Cerebellar nuclear complex (tissue), 1 donor: ENCODE measurements around the gene FREM3.

Experiments
- DNase-seq, 2 experiments: peaks; one replicate each; lab custom pipeline; 2025; lab: John Stamatoyannopoulos, UW

Gene FREM3

GRCh38 chr4:143667461-143667860 is 33.0 kb downstream of the FREM3 start:
- no peak for DNase-seq

DNA sequence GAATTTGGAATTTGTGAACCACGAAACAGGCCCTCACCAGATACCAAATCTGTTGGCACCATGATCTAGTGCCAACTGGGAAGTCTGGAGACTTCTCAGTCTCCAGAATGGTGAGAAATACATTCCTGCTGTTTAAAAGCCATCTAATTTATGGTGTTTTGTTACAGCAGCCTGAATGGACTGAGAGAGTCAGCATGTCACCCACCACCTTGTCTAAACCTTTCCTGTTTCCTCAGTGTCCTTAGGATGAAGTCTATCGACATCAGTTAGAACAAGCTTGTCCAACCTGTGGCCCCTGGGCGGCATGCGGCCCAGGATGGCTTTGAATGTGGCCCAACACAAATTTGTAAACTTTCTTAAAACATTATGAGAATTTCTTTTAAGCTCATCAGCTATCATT is 42.1 kb downstream of the FREM3 start:
- no peak for DNase-seq

DNA sequence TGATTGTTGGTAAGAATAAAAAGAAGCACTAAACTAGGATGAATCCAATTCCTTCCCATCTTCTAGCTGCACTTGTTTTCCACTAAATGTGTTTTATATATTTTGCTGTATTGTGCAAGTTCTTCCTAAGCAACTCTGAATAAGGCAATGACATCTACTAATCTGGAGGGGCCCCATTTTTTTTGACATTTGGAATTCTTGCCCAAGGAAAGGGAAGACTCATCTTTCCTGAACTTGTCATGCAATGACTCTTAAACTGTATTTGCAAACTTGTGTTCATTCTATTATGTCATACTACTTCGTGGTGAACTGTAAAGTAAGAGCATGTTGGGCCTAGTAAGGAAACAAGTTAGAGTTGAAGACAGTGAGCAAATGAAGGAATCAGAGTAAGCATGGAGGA is 45.9 kb downstream of the FREM3 start:
- no peak for DNase-seq

DNA sequence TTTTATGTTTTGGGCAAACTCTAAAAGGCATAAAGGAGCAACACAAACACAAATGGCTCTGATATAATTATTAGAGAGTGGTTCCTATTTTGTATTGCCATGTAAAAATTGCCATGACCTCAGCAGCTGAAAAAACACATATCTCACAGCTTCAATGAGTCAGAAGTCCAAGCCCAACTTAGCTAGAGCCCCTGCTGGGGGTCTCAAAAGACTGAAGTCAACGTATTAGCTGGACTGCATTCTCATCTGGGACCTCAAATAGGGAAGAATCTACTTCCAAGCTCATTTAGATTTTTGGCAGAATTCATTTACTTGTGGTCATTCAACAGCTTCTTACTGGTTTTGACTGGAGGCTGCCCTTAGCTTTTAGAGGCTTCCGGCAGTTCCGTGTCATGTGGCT is 47.4 kb downstream of the FREM3 start:
- no peak for DNase-seq

- no peak for DNase-seq
Observed at GRCh38 chr4:143643399-143643798, 57.1 kb downstream of the FREM3 start.

DNA sequence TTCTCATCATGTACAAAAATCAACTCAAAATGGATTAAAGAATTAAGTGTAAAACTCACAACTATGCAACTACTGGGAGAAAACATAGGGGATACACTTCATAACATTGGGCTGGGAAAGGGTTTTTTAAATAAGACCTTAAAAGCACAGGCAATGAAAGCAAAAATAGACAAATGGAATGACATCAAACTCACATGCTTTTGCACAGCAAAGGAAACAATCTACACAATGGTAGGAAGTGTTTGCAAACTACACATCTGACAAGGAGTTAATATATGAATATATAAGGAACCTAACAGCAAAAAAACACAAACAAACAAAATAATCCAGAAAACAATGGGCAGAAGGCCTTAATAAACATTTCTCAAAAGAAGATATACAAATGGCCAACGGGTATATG is 57.9 kb downstream of the FREM3 start:
- DNase-seq: no peak

DNA sequence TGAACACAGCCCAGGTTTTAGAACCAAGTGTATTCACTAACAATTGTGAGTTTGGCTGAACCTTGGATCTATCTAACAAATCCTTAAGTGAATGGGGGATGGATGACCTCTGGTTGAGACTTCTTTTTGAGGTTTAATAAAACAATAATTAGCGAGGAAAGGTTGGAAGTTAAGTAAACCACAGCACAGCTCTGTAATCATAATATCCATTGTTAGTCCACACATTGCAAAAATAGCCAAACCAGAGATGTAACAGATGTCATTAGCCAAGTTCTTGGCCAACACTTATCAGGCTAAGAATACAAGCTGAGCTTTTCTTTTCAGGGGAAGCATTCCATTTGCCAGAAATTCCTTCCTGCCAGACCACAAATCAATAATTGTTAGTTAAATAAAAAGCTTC is 59.1 kb downstream of the FREM3 start:
- DNase-seq: no peak

- DNase-seq: no peak
Observed at GRCh38 chr4:143634763-143635162, 65.7 kb downstream of the FREM3 start.

- no peak for DNase-seq
Observed at GRCh38 chr4:143633833-143634232, 66.6 kb downstream of the FREM3 start.

DNA sequence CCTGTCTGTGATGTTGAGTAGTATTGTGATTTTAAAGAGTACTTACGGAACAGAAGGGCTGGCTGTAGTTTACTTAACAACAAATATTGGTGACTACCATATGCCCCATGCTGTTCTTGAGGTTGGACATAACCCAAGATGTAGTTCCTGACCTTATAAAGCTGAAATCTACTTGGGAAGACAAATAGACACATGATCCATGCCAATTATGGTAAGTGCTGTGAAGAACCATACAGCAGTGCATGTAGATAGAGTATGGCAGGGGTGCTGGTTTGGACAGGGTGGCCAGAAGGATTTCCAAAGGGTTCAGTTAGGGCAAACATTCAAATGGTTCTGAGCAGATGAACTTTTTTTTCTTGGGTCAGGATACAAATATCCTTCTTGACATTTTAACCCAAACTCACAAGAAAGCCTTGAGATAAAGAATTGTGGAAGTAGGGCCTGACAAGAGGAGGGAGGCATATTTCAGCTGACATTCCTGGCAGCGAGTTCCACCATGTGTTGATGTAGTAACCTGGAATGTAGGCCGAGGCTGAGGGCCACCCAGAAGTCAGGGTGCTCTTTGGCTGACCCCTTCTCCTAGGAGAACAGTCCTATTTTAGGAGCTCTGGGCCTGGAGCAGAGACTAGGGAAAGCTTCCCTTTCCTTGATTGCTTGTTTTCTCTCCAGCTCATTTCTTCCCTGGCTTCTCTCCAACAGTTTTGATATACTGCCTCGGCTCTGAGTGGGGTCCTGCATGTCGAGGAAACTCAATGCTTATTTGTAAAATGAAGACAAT is 74.2 kb downstream of the FREM3 start:
- DNase-seq: no peak

DNA sequence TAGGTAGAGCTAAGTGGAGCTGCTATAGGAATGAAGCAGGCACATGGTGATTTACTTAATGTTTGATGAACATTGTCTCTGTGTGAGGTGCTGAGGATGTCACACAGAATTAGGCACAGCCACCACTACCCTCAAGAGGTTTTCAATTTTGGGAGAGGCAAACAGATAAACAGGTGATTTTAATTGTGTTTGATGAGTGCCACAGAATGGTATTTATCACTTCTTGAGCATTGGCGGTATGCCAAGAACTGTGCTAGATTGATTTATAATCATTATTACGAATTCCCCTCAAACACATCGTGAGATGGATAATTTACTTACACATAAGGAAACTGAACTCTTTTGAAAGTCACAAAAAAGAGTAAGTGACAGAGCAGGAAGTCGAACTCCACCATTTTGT is 74.8 kb downstream of the FREM3 start:
- no peak for DNase-seq

DNA sequence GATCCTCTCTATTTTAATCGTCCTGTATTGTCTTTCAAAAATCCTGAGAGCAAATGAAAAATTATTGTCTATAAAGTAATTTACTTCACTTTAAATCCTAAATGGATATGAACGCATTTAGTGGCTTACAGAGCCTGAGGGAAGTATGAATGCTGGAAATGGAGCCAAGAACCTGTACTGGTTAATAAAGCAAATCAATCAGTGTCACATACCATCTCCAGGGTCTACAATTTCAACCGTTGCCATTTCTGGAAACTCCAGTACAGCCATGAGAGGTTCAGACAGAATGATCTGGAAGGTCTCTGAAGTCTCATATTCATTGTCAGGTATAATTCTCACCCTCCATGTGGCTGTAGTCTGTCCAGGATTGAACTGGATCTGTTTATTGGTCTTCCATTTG is 76.6 kb downstream of the FREM3 start:
- DNase-seq: no peak

DNA sequence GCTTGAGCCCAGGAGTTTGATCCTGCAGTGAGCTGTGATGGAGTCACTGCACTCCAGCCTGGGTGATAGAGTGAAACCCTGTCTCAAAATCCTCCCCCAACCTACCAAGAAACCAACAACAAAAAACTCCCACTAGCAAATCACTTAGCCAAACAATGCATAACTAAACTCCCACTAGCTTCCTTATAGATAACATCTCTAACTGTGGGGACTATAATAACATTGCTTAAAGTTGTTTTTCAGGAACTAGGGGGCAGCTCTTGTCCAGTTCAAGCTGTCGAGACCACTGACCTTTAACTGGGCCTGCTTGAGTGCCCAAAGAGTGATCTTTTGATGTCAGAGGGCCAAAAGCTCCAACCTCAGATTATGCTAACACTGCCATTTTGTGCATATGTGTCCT is 81.7 kb downstream of the FREM3 start:
- DNase-seq: no peak

DNA sequence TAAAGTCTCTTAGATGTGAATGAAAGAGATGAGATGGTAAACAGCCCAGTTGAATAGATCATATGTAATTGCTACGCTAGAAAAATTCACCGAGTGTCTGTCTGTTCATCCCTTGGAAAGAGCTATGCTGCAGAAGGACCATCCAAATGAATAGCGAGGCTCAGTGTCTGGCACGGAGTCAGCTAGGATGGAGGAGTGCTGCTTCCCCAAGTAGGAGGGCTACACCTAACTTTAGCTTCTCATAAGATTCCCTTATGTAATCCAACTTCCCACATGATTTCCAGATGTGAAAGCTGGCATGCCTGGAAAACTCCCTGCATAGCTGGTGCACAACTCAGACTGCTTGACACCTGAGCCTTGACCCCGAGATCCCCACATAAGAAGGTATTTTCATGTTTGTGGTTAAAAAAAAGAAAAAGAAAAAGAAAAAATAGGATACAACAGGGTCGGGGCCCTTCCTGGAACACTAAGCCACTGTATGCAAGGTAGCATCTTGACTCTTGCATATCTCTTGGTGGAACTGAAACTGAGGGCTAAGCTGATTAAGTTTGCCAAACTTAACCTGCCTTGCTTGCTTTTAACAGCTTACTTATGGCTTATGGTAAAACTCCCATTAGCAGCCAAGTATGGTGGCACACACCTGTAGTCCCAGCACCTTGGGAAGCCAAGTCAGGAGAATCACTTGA is 82.3 kb downstream of the FREM3 start:
- no peak for DNase-seq

- no peak for DNase-seq
Observed at GRCh38 chr4:143616771-143617170, 83.7 kb downstream of the FREM3 start.

DNA sequence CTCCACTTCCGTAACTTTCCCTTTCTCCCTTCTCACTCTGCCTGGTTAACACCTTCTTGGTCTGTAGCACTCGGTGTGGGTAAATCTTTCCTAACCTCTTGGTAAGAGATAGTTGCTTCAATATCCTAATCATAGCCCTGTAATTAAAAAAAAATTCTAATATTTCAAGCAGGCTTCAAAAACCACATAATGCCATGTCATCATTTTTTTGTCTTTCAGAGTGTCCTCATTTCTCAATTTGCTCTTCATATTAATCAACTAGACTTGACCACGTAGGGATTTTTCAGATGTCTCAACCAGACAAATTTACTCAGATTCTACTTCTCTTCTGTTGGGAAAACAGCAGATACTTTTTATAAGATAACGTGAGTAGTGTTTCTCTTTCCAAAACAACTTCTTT is 91.0 kb downstream of the FREM3 start:
- no peak for DNase-seq

GRCh38 chr4:143606480-143606879 is 94.0 kb downstream of the FREM3 start:
- DNase-seq: no peak

DNA sequence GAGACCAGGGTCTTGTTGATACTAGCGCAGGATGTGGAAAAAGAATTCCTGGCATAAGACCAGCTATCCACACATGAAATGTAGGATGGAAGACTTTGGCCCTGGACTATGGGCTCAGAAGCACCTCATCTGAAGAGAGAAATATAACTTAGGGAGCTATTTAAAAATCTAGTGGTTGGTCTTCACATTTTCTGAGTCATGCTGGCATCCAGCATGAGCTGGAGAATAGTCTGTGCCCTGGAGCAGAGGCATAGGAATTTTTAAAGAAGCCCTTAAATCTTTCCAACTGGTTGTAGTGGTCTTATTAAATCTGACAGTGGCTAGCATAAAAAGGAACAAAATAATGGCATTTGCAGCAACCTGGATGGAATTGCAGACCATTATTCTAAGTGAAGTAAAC is 100.6 kb downstream of the FREM3 start:
- DNase-seq: no peak

DNA sequence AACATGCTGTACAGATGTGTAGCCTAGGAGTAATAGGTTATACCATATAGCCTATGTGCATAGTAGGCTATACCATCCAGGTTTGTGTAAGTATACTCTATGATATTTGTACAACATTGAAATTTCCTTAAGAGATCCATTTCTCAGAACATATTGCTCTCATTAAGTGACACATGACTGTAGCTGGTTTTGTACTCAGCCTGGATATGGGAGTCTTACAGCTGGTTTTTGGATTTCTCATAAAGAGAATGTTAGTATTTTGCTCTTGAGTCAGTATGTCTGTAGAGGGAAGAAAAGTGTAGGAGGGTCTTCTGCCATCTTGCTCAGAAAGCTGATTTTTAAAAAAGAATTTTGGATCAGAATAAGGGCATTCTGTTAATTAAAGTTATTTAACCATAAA is 101.7 kb downstream of the FREM3 start:
- DNase-seq: no peak

GRCh38 chr4:143597276-143597675 is 103.2 kb downstream of the FREM3 start:
- no peak for DNase-seq

- DNase-seq: no peak
Observed at GRCh38 chr4:143587703-143588102, 112.8 kb downstream of the FREM3 start.

GRCh38 chr4:143586080-143586479 is 114.4 kb downstream of the FREM3 start:
- DNase-seq: no peak

DNA sequence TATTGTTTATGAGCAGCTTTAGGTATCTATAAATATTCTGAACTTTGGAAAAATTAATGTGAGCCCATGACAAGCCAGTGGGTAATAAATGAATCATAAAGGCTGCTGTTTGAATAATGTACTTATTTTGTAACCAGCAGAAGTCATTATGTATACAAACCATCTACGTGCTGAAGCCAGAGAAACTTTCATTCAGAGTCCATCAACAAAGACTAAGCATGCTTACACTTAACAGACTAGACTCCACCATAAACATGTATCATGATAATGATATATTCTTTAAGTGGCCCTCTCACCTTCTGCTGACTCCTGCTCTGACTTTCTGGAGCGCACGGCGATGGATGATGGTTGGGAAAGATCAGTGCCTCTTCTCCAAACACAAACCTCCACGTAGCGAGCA is 114.9 kb downstream of the FREM3 start:
- DNase-seq: no peak
